Stimulated activated CD4-positive, alpha-beta T cell treated with anti-CD3 and anti-CD28 coated beads, TNF-alpha, amount 100 ng/mL, for 4 hours (primary cell): ENCODE results near the gene MED27.

Experiments used
- DNase-seq, 3 experiments: peaks; one replicate each; pipeline ENCODE4 v3.0.0-alpha.2; 2020; ENCODE audit warnings: low read depth in 3 of 3

MED27 gene

GRCh38 chr9:132042324-132042723, 37.3 kb downstream of the MED27 start:
- no peak for DNase-seq

GRCh38 chr9:132041798-132042197, 37.9 kb downstream of the MED27 start:
- no peak for DNase-seq

- DNase-seq: no peak
Observed at GRCh38 chr9:132040808-132041207, 38.9 kb downstream of the MED27 start.

- no peak for DNase-seq
Observed at GRCh38 chr9:132040246-132040645, 39.4 kb downstream of the MED27 start.

GRCh38 chr9:132039284-132039683, 40.4 kb downstream of the MED27 start:
- DNase-seq: no peak

- DNase-seq: no peak
Observed at GRCh38 chr9:132037458-132037857, 42.2 kb downstream of the MED27 start.

- DNase-seq: no peak
Observed at GRCh38 chr9:132036521-132036920, 43.1 kb downstream of the MED27 start.

- DNase-seq: no peak
Observed at GRCh38 chr9:132035679-132036078, 44.0 kb downstream of the MED27 start.

- DNase-seq: no peak
Observed at GRCh38 chr9:132032238-132032950, 47.3 kb downstream of the MED27 start.

GRCh38 chr9:132031467-132032237, 48.0 kb downstream of the MED27 start:
- no peak for DNase-seq

- no peak for DNase-seq
Observed at GRCh38 chr9:132030626-132031325, 48.9 kb downstream of the MED27 start.

GRCh38 chr9:132027752-132028663, 51.7 kb downstream of the MED27 start:
- no peak for DNase-seq

- DNase-seq: no peak
Observed at GRCh38 chr9:132026932-132027585, 52.6 kb downstream of the MED27 start.

GRCh38 chr9:132025766-132026165, 53.9 kb downstream of the MED27 start:
- DNase-seq: no peak

- DNase-seq: no peak
Observed at GRCh38 chr9:132024589-132024988, 55.1 kb downstream of the MED27 start.

GRCh38 chr9:132023419-132024180, 56.1 kb downstream of the MED27 start:
- no peak for DNase-seq

- DNase-seq: no peak
Observed at GRCh38 chr9:132020820-132021510, 58.7 kb downstream of the MED27 start.

- no peak for DNase-seq
Observed at GRCh38 chr9:132020272-132020671, 59.4 kb downstream of the MED27 start.

- no peak for DNase-seq
Observed at GRCh38 chr9:132019702-132020101, 60.0 kb downstream of the MED27 start.

GRCh38 chr9:132018957-132019405, 60.7 kb downstream of the MED27 start:
- DNase-seq: no peak
